DMS53 treated with DMSO at 0.1 percent for 48 hours (cell line): Measurements from ENCODE around the gene C5orf24.
"Not testable (repeated sequence)": the region's sequence is repeated elsewhere in the genome, so short reads cannot be mapped to it uniquely, and the experiment has no call there.

ENCODE experiments used
- DNase-seq: peaks from one replicate; lab custom pipeline; 2025; ENCODE audit not compliant: unreplicated experiment; lab: John Stamatoyannopoulos, UW

Gene C5orf24

DNA sequence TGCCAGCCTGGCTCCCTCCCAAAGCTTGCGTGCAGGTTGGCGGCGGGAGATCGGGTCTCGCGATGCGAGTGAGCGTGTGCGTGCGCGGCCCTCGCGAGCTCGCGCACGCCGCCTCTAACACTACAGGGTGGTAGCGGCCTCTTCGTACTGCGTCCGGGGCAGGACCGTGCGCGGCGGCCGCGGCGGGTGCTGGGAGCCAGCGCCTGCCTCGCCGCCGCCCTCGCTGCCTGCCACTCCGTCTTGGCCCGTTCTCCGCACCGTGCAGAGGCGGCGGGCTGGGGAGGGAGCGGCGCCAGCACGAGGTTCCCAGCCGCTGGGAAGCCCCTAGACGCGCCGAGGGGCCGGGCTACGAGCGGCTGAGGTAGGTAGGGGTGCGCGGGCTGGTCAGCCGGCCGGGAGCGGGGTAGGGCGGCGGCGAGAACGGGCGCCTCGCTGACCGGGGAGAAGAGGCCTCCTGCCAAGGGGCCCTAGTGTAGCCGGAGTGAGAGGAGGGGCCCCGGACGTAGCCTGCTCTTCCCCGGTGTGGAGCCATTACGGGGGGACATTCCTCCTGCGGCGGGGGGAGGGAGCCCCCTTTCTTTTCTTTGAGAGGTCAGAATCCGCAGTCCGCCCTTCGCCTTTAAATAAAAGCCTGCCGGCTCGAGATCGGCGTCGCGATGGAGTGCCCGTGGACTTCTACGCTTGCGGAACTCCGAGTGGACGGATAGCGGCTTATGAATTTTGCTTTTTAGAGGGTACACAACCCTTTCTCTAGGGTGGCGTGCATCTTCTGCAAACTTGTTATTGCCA, at the start of gene C5orf24:
Gene C5orf24, plus strand, starts transcription at position 117 of the 789 bp plus-strand sequence. CDS start 8,933 bp downstream, outside the sequence.
- DNase-seq, result peak; percentile 93

DNA sequence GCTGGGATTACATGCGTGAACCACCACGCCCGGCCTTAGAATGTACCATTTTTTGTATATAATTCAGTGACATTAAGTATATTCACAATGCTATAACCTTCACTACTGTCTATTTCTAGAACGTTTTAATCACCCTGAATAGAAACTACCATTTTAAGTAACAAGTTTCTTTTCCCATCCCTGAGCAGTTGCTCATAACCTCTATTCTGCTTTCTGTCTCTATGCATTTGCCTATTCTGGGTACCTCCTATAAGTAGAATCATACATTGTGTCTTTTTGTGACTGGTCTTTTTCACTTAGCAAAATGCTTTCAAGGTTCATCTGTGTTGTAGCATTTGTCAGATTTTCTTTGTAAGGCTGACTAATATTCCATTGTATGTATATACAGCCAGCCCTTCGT, 47.3 kb upstream of the C5orf24 start:
- no peak for DNase-seq

DNA sequence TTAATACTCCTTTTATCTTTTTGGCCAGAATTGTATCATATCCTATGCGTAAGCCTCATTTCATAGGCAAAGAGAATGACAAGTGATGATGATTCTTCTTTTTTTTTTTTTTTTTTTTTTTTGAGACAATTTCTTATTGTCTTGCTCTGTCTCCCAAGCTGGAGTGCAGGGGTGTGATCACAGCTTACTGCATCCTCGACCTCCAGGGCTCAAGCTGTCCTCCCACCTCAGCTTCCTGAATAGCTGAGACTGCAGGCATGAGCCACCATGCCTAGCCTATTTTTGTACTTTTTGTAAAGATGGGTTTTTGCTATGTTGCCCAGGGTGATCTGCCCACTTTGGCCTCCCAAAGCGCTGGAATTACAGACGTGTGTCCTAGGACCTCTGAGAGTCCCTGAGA, 41.9 kb upstream of the C5orf24 start:
- DNase-seq, result no peak

GRCh38 chr5:134813407-134813806, 32.4 kb upstream of the C5orf24 start:
- no peak for DNase-seq

DNA sequence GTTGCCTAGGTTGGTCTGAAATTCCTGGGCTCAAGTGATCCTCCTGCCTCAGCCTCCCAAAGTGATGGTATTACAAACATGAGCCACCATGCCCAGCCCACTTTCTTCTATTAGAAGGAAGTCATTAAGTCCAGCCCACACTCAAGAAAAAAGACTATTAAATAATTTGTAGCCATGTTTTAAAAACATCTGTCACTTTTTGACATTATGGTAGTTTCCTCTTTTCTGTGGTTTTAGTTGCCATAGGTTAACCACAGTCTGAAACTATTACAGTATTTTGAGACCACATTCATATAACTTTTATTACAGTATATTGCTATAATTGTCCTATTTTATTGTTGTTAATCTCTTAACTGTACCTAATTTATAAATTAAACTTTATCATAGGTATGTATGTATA, 31.9 kb upstream of the C5orf24 start:
- no peak for DNase-seq

GRCh38 chr5:134817006-134817405, 28.8 kb upstream of the C5orf24 start:
- DNase-seq, result no peak

- DNase-seq, result no peak
These were observed 27.0 kb upstream of the C5orf24 start for GRCh38 chr5:134818776-134819175.

DNA sequence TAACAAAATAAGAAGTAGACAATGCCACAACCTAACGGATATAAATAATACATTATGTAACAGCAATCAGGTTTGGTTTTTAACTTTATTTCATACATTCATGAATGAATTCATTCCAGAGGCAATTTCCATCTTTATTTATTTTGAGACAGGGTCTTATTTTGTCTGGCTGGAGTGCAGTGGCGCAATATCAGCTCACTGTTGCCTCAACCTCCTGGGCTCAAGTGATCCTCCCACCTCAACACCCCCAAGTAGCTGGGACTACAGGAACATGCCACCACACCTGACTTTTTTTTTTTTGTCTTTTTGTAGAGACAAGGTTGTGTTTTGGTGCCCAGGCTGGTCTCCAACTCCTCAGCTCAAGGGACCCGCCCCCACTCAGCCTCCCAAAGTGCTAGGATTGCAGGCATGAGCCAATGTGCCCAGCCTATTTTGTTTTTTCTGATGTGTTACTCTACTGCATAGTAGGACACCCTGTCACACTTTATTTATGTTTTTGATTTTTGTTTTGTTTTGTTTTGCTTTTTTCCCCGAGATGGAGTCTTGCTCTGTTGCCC, 26.3 kb upstream of the C5orf24 start:
- no peak for DNase-seq

DNA sequence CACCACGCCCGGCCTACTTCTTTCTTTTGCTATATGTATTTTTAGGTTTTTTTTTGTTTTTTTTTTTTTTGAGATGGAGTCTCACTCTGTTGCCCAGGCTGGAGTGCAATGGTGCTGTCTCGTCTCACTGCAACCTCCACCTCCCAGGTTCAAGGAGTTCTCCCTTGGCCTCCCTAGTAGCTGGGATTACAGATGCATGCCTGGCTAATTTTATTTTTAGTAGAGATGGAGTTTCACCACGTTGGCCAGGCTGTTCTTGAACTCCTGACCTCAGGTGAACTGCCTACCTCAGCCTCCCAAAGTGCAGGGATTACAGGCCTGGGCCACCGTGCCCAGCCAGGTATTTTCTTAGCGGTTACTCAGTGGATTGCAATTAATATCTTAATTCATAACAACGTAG, 23.9 kb upstream of the C5orf24 start:
- DNase-seq, result no peak

DNA sequence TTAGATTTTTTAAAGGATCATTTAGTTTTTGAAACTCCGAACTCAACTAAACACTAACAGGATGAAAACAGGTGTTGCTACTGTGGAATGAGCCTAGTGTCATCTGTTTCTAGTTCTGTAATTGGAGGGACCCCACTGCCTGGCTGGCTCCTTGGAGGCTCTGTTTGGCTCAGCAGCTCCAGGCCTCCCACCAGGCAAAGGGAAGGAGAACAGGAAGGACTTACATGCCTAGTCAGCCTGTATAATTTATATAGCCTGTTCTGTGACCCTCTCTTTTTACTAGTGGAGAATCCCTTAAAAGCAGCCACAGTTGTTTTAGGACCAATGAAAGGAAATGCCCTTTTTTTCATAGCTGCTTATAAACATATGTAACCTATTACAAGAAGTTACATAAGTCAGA, 21.1 kb upstream of the C5orf24 start:
- DNase-seq, result no peak

GRCh38 chr5:134825212-134825611, 20.6 kb upstream of the C5orf24 start:
- no peak for DNase-seq

DNA sequence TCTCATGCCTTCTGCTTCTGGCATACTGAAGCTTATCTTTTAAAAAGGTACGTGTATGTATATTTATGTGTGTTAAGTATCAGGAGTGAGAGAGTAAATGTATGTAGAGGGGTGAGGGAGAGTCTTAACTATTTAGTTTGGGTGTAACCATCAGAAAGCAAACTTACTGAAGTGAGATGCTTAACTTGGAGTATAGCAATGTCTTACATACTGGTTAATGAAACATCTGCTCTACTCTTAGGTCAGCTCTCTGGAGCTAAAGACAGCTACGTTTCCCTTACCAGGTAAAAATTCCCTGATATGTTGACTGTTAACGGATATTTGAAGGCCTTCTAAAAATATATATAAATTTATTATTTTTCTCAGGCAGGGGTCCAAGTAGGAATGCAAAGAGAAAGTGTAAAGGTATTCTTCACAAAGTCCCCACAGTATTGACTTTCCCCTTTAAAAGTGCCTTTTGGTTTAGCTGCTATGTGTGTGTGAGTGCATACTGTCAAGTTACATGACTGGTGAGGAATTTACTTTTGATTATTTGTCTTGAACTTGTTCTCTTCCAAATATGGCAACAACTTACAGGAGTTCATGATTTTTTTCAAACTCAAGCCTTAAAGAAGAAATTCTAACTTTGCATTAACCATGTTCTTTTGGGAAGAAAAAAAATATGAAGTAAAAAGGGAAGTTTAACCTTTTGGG, 12.3 kb upstream of the C5orf24 start:
- DNase-seq, result no peak

GRCh38 chr5:134835623-134836022, 10.1 kb upstream of the C5orf24 start:
- no peak for DNase-seq

GRCh38 chr5:134837530-134838181, 8.1 kb upstream of the C5orf24 start:
- no peak for DNase-seq

- not testable (repeated sequence) for DNase-seq
These were observed 7.4 kb upstream of the C5orf24 start for GRCh38 chr5:134838361-134838760.

- DNase-seq, result no peak
These were observed 5.0 kb upstream of the C5orf24 start for GRCh38 chr5:134840811-134841210.

DNA sequence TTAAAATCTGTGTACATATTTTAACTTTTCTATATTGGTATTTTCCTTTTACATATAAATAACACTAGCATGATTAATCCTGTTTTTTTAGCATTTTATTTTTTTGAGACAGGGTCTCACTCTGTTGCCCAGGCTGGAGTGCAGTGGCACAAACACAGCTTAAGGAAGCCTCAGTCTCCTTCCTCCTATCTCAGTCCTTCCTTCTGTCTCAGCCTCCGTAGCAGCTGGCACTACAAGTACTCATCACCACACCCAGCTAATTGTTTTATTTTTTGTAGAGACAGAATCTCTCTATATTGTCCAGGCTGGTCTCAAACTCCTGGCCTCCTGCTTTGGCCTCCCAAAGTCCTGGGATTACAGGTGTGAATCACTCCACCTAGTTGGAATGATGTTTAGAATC, 1.5 kb upstream of the C5orf24 start:
- no peak for DNase-seq

GRCh38 chr5:134845335-134845851, 375 bp upstream of the C5orf24 start:
- no peak for DNase-seq

DNA sequence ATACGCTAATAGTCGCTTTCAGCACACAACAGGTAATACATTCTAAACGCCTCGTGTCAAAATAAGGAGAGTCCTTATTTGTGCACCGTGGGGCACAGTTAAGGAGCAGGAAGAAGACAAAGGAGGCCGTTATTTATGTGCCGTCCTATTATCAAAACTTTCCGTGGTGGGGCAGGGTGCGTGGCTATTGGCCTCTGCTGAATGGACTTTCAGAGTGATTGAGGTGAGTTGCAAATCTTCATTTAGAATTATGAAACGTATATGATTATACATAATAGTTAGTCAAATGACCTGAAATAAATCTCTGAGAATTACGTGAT, 833 bp downstream of the C5orf24 start:
- DNase-seq, result peak; percentile 12

- DNase-seq, result not testable (repeated sequence)
These were observed 3.7 kb downstream of the C5orf24 start for GRCh38 chr5:134849434-134849933.

DNA sequence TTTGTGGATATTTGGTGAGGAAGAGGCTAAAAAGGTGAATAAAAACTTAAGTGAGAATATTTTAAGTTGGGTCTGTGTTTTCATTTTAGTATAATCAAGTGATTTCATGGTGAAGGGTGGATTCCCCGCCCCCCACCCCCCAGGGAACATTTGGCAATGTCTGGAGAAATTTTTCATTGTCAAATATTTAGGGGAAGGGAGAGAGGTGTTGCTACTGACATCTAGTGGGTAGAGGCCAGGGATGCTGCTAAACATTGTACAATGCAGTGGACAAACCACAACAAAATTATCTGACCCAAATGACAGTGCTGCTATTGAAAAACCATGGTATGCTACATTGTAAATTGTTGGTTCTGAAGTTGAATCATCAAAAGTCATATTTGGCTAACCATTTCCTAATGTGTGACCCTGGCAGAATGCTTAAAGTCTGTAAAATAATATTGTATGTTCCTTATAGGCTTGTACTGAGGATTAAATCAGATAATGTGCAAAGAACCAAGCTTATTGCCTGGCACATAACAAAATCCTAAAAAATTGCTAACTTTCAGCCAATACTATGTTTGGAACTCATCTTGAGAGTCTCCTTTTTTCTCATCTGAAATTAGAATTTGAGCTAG, 5.6 kb downstream of the C5orf24 start:
- DNase-seq, result no peak
